ENCODE measurements around the gene CDH26. TPM values are rescaled to one million over a fixed set of nuclear protein-coding genes. Genes with fewer than 3 reads are reported as not detected.

CDH26 gene
- total RNA-seq: 0.32 TPM in 1 of 2 replicates, not detected in the other

GRCh38 chr20:59958123-59958522 lies at the start of gene CDH26:
CDH26 (plus strand) TSS chr20:59958423; CDS start chr20:59958727, 304 bp downstream.

GRCh38 chr20:59933296-59933848 lies 24.9 kb upstream of the CDH26 start, which contains the start of gene SYCP2:
SYCP2 (minus strand) TSS chr20:59933637; CDS start chr20:59922413, 11,224 bp downstream.

DNA sequence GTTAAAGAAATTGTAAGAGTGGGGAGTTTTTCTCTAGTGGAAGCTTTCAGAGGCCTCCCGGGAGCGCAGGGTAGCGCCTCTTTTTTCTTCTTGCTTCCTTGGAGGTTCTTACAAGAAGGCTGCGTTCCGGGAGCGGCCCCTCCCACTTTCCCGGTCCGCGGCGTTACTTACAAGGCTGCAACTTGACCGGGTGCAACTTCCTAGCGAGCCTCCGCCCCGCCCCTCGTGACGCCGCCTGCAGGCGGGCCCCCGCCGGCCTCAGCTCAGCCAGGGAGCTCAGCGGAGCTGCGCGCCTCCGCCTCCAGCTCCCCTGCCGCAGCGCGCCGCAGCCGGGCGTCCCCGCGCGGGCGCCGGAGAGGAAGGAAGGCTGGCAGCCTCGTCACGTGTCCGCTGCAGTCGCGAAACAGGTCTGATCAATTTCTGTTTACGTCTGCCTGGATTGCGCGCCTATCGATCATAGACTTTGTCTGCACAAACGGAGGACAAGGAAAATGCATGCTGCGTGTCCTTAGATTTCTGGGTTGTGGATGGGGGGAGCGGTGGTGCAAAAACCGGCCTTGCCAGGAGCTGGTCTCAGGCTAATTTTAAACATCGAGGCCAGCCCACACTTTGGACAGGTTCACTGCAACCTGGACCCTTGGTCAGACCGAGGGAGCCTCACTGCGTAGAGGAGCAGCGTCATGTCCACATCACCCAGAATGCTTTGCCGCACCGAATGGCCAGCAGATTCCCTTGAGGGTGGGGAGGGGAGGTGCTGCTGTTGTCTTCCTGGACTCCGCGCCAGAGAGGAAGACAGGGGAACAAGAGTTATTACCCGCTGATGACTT lies 17.9 kb upstream of the CDH26 start, which contains the start of the genes FAM217B and PPP1R3D:
Gene FAM217B (plus strand): TSS at position 261 of the 827 bp plus-strand sequence. CDS start 3,555 bp downstream, outside the sequence.
Gene PPP1R3D (minus strand): TSS at position 177 of the 827 bp plus-strand sequence. CDS start 374 bp downstream, outside the sequence.

Other genes with a start within 250 kb of the CDH26 start
- gene SYCP2, start 24.8 kb upstream of the CDH26 start, total RNA-seq: 0.18 and 0.32 TPM in 2 replicates
- 4.3 and 5.0 TPM in 2 replicates for gene PPP1R3D, start 18.1 kb upstream of the CDH26 start, total RNA-seq
- 2.9 and 4.2 TPM in 2 replicates for gene FAM217B, start 18.0 kb upstream of the CDH26 start, total RNA-seq

Measured in cardiac atrium fibroblast (primary cell).